Calu3 (cell line): ENCODE results near the gene SLC29A3. TPM values are rescaled to one million over a fixed set of nuclear protein-coding genes. Genes with fewer than 3 reads are reported as not detected.

Experiments
- BruUV-seq: library from RNA; stranded (reverse); fragments of 400-500 nt; replicated peaks from 2 replicates; lab custom pipeline; 2021; lab: Mats Ljungman, UMichigan
- CTCF ChIA-PET: fragments of 300-600 bp; sonication (Branson Sonifier 250); formaldehyde crosslinking; loops from one replicate; lab custom pipeline; 2022; ENCODE audit warnings: antibody characterized with exemption; lab: Charles Lee
- DNase-seq: peaks from one replicate; pipeline ENCODE4 v3.0.0; 2022
- H3K27ac Mint-ChIP-seq: one replicate; pipeline ENCODE4 v1.8.0; 2022; ENCODE audit warnings: mixed read lengths; ENCODE audit not compliant: unreplicated experiment
- H3K27me3 Mint-ChIP-seq: one replicate; pipeline ENCODE4 v1.8.0; 2022; ENCODE audit warnings: mixed read lengths; ENCODE audit not compliant: unreplicated experiment
- H3K36me3 Mint-ChIP-seq: one replicate; pipeline ENCODE4 v1.8.0; 2022; ENCODE audit warnings: mild to moderate bottlenecking, moderate library complexity, mixed read lengths; ENCODE audit not compliant: insufficient read depth, unreplicated experiment
- H3K4me1 Mint-ChIP-seq: one replicate; pipeline ENCODE4 v1.8.0; 2022; ENCODE audit warnings: mild to moderate bottlenecking, low read depth, mixed read lengths; ENCODE audit not compliant: unreplicated experiment
- H3K4me3 Mint-ChIP-seq: one replicate; pipeline ENCODE4 v1.8.0; 2022; ENCODE audit warnings: mild to moderate bottlenecking, low read depth, moderate library complexity, mixed read lengths; ENCODE audit not compliant: unreplicated experiment
- H3K9me3 Mint-ChIP-seq: one replicate; pipeline ENCODE4 v1.8.0; 2022; ENCODE audit warnings: low read depth, mixed read lengths; ENCODE audit not compliant: unreplicated experiment
- intact Hi-C: fragments of 100-400 bp; cut with micrococcal nuclease; formaldehyde crosslinking; loops from one replicate; pipeline ENCODE4 v1.10.0; 2022; ENCODE audit not compliant: unreplicated experiment
- total RNA-seq: library from RNA; stranded (reverse); gene quantifications from 2 replicates; pipeline ENCODE4 v1.2.3, GENCODE V29; 2022
- TF ChIP-seq, protein P1 (sequence below): fragments of 200-600 bp; IDR thresholded peaks from one replicate; pipeline ENCODE4 v1.8.0; 2022; ENCODE audit warnings: antibody characterized with exemption; ENCODE audit not compliant: unreplicated experiment

SLC29A3 gene
- total RNA-seq, 1 experiment from 2014 or later: 5.9 TPM

DNA sequence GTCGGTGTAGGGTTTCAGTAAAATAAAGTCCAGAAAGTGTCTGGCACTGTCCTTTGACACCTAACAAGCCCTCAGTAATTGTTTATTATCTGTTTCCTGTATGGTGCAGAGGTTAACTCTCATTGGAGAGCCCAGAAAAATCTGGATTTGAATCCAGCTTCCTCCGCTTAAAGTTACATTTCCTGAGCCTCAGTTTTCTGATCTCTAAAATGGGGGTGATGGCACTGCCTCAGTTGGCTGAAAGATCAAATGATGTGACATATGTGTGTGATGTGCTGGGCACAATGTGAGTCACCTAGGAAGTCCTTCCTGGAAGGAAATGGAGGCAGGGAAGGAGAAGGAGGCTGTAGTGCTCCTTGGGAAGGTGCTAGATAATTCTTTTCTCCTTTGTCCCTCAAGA lies 63.0 kb downstream of the SLC29A3 start:
- peaks cover 19% of the 10 kb centered on the region for H3K27me3 Mint-ChIP-seq
- no TSS peak for BruUV-seq
- intact Hi-C loops: loop anchor here (10.0 kb wide), 1 partner anchor 323 kb away; no protein-coding TSS in a partner anchor
- no peak overlapping the region for H3K4me3 Mint-ChIP-seq
- peaks cover 3% of the 10 kb centered on the region for H3K36me3 Mint-ChIP-seq
- TF ChIP-seq, protein P1, sequence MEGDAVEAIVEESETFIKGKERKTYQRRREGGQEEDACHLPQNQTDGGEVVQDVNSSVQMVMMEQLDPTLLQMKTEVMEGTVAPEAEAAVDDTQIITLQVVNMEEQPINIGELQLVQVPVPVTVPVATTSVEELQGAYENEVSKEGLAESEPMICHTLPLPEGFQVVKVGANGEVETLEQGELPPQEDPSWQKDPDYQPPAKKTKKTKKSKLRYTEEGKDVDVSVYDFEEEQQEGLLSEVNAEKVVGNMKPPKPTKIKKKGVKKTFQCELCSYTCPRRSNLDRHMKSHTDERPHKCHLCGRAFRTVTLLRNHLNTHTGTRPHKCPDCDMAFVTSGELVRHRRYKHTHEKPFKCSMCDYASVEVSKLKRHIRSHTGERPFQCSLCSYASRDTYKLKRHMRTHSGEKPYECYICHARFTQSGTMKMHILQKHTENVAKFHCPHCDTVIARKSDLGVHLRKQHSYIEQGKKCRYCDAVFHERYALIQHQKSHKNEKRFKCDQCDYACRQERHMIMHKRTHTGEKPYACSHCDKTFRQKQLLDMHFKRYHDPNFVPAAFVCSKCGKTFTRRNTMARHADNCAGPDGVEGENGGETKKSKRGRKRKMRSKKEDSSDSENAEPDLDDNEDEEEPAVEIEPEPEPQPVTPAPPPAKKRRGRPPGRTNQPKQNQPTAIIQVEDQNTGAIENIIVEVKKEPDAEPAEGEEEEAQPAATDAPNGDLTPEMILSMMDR: no peak
- peaks cover 17% of the 10 kb centered on the region for H3K4me1 Mint-ChIP-seq
- no peak overlapping the region for H3K27ac Mint-ChIP-seq
- H3K9me3 Mint-ChIP-seq: no peaks in the 10 kb centered on the region
- DNase-seq: no peak
- CTCF ChIA-PET: interaction anchor here (1.3 kb wide), 1 partner anchor 11 kb away, joined by 4 read pairs; no protein-coding TSS in a partner anchor

DNA sequence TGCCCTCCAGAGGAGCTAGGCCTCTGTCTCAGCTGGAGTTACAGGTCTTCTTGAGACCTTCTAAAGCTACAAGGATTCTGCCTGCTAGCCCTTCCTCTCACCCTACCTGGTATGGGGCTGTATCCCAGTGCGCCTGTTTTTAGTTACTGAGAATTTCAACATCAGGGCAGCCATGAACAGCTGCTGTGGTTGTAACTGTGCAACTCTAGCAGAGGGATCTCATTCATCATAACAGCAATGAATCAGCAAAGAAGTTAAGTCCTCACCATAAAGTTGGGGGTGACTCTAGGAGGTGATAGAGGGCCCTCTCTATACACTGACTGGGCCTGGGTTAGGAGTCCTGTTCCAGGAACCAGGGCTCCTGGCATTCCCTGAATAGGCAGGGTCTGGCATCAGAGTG lies 63.7 kb downstream of the SLC29A3 start:
- no peak overlapping the region for H3K27ac Mint-ChIP-seq
- no peaks in the 10 kb centered on the region for H3K9me3 Mint-ChIP-seq
- intact Hi-C loops: loop anchor here (10.0 kb wide), 1 partner anchor 322 kb away; no protein-coding TSS in a partner anchor
- H3K4me1 Mint-ChIP-seq: peaks cover 13% of the 10 kb centered on the region
- BruUV-seq: no TSS peak
- TF ChIP-seq, protein P1: no peak
- no peak overlapping the region for H3K4me3 Mint-ChIP-seq
- peaks cover 26% of the 10 kb centered on the region for H3K27me3 Mint-ChIP-seq
- CTCF ChIA-PET: interaction anchor here (0.6 to 1.3 kb wide), 2 partner anchors 10 to 58 kb away, joined by 3 to 4 read pairs; no protein-coding TSS in a partner anchor
- no peak for DNase-seq
- H3K36me3 Mint-ChIP-seq: no peaks in the 10 kb centered on the region

DNA sequence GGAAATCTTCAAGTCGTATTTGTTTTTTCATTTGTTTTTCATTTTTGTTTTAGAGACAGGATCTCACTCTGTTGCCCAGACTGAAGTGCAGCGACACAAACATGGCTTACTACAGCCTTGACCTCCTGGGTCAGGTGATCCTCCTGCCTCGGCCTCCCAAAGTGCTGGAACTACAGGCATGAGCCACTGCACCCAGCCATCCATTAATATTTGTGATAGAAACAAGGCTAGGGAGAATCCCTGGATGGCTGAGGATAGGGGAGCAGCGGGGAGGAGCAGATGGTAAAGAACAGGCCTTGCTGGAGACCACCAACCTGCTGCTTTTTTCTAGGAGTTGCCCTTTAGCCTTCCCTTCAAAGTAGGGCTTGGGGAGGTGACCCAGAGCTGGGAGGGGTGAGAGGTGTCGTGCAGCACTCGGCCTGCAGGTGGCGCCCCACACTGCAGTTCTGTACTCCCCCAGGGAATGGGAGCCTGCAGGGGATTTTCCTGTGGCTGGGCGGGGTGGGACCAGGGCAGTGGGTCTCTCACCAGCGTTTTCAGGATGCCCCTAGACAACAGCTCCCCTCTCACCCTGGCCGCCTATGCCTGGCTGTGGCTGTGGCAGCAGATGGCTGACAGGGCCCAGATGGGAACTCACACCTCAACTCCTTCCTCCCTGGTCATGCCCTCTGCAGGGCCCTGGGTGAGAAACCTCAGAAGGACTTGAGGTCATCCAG lies 65.1 kb downstream of the SLC29A3 start:
- DNase-seq: peak; percentile 85
- peaks cover 40% of the 10 kb centered on the region for H3K27me3 Mint-ChIP-seq
- CTCF ChIA-PET: interaction anchor here (0.6 to 1.4 kb wide), 10 partner anchors 14 to 512 kb away, joined by 3 to 14 read pairs (median 4); partner anchors contain the start of gene SLC29A3
- intact Hi-C loops: loop anchor here (2.0 to 10.0 kb wide), 2 partner anchors 187 to 321 kb away; no protein-coding TSS in a partner anchor
- TF ChIP-seq, protein P1: peak; percentile 94
- no peak overlapping the region for H3K4me3 Mint-ChIP-seq
- H3K9me3 Mint-ChIP-seq: no peaks in the 10 kb centered on the region
- no peak overlapping the region for H3K27ac Mint-ChIP-seq
- peaks cover 2% of the 10 kb centered on the region for H3K4me1 Mint-ChIP-seq
- no peaks in the 10 kb centered on the region for H3K36me3 Mint-ChIP-seq
- no TSS peak for BruUV-seq

DNA sequence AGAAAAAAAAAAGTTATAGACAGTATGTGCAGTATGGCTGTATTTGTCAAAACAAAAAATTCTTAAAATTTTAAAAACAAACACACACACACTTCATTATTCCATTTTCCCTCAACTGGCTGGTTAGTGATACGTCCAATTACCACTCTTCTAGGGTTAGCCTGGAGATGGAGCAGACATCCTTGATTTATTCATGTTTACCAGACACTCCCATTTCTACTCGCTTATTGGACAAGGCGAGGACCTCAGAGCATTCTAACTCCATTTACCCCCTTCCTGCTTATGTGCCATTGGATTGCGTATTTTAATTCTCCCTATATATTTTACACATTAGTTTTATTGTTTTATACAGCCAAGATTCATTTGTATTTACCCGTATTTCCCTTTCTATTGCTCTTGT lies 69.1 kb downstream of the SLC29A3 start:
- intact Hi-C loops: loop anchor here (10.0 kb wide), 1 partner anchor 317 kb away; no protein-coding TSS in a partner anchor
- CTCF ChIA-PET: no interaction called here
- BruUV-seq: no TSS peak
- Mint-ChIP-seq H3K27me3 (peaks cover 80% of the 10 kb centered on the region), H3K9me3 (no peaks in the 10 kb centered on the region), H3K36me3 (no peaks in the 10 kb centered on the region), H3K27ac (no peak overlapping the region), H3K4me3 (no peak overlapping the region), H3K4me1 (no peaks in the 10 kb centered on the region)
- TF ChIP-seq, protein P1: no peak
- DNase-seq: no peak
